Pons (tissue), 1 donor: ENCODE measurements around the gene WDR5.
"Not testable (repeated sequence)": the region's sequence is repeated elsewhere in the genome, so short reads cannot be mapped to it uniquely, and the experiment has no call there.

Experiments
- DNase-seq: peaks from one replicate; pipeline ENCODE4 v3.0.0-alpha.2; 2016; ENCODE audit warnings: low spot score

Gene WDR5

GRCh38 chr9:134135343-134136117 lies at the start of gene WDR5:
WDR5 (plus strand) TSS chr9:134136082; CDS start chr9:134139878, 3,796 bp downstream.
- DNase-seq = peak; percentile 84

- no peak for DNase-seq
Observed at GRCh38 chr9:134088063-134088725, 47.7 kb upstream of the WDR5 start.

GRCh38 chr9:134089972-134090371 lies 45.9 kb upstream of the WDR5 start:
- no peak for DNase-seq

GRCh38 chr9:134099123-134099761 lies 36.6 kb upstream of the WDR5 start:
- DNase-seq = peak; percentile 10

GRCh38 chr9:134100040-134100439 lies 35.8 kb upstream of the WDR5 start:
- DNase-seq = no peak

GRCh38 chr9:134101133-134101532 lies 34.7 kb upstream of the WDR5 start:
- DNase-seq = not testable (repeated sequence)

GRCh38 chr9:134101623-134102149 lies 34.2 kb upstream of the WDR5 start:
- no peak for DNase-seq

GRCh38 chr9:134103391-134103998 lies 32.4 kb upstream of the WDR5 start:
- DNase-seq = no peak

GRCh38 chr9:134111064-134111463 lies 24.8 kb upstream of the WDR5 start:
- DNase-seq = no peak

- DNase-seq = no peak
Observed at GRCh38 chr9:134112561-134112960, 23.3 kb upstream of the WDR5 start.

GRCh38 chr9:134118972-134119371 lies 16.9 kb upstream of the WDR5 start:
- DNase-seq = not testable (repeated sequence)

- DNase-seq = no peak
Observed at GRCh38 chr9:134123764-134124128, 12.1 kb upstream of the WDR5 start.

GRCh38 chr9:134125413-134126095 lies 10.3 kb upstream of the WDR5 start:
- no peak for DNase-seq

GRCh38 chr9:134126373-134126772 lies 9.5 kb upstream of the WDR5 start:
- DNase-seq = no peak

- DNase-seq = no peak
Observed at GRCh38 chr9:134127065-134127580, 8.8 kb upstream of the WDR5 start.

GRCh38 chr9:134127616-134128015 lies 8.3 kb upstream of the WDR5 start:
- no peak for DNase-seq

- DNase-seq = no peak
Observed at GRCh38 chr9:134128727-134129679, 6.9 kb upstream of the WDR5 start.

GRCh38 chr9:134130503-134131375 lies 5.1 kb upstream of the WDR5 start:
- no peak for DNase-seq

- DNase-seq = no peak
Observed at GRCh38 chr9:134131471-134132207, 4.2 kb upstream of the WDR5 start.
